AG20443 (cell line): ENCODE results near the gene TIGD1.

Experiments
- DNase-seq: peaks from one replicate; pipeline ENCODE4 v3.0.0; 2012; ENCODE audit warnings: low spot score, mixed read lengths

Gene TIGD1

GRCh38 chr2:232550354-232551249, at the start of gene TIGD1, which contains the start of gene EIF4E2:
Gene TIGD1 (minus strand): TSS chr2:232550557. CDS start chr2:232549882, 675 bp downstream.
Gene EIF4E2 (plus strand): TSS chr2:232550689. CDS start chr2:232550725, 36 bp downstream.
- peak; percentile 100 for DNase-seq

DNA sequence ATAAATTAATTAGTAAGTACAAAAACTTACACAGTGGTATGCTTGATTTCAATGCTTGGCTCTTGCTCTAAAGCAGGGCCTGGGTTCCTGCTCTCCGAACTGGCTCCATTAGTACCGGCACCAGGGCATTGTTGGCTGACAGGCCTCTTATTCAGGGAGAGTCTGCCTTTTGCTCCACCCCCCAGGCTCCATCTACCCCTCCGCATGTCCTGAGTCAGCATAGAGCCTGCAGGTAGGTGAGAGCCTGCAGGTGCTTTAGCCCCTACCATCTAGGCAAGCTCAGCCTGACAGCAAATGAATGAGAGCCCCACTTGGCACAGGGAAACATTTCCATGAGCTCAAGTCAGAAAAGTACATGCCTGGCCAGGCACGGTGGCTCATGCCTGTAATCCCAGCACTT, 47.9 kb upstream of the TIGD1 start:
- no peak for DNase-seq

- DNase-seq: no peak
Measured at GRCh38 chr2:232597362-232598079, 47.2 kb upstream of the TIGD1 start.

GRCh38 chr2:232593982-232594381, 43.6 kb upstream of the TIGD1 start:
- DNase-seq: no peak

DNA sequence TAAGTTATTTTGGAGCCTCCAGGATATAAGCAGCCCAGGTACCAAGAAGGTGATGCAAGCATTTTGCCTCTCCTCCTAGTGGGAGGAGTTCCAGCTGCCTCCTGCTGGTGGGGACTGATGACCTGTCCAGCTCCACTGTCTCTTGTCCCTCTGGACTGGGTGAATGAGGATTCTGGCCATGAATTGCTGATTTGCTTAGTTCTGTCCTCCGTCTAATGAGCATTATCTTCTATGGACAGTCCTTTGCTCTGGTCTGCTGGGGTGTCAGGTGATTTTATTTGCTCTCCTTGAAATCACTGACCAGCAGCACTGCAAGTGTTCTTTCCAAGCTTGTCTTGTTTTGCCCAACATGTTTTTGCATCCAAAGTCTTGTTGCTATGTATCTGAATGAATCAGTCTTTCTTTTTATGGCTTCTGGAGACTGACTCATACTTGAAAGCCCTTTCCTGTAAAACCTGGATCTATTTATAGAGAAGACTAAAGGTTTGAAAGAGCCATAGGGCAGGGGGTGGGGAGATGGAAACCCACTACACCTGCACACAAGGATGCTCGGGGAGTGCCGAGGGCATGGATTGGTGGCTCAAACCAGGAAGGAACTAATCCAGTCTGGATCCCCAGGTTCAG, 42.5 kb upstream of the TIGD1 start:
- peak; percentile 73 for DNase-seq

DNA sequence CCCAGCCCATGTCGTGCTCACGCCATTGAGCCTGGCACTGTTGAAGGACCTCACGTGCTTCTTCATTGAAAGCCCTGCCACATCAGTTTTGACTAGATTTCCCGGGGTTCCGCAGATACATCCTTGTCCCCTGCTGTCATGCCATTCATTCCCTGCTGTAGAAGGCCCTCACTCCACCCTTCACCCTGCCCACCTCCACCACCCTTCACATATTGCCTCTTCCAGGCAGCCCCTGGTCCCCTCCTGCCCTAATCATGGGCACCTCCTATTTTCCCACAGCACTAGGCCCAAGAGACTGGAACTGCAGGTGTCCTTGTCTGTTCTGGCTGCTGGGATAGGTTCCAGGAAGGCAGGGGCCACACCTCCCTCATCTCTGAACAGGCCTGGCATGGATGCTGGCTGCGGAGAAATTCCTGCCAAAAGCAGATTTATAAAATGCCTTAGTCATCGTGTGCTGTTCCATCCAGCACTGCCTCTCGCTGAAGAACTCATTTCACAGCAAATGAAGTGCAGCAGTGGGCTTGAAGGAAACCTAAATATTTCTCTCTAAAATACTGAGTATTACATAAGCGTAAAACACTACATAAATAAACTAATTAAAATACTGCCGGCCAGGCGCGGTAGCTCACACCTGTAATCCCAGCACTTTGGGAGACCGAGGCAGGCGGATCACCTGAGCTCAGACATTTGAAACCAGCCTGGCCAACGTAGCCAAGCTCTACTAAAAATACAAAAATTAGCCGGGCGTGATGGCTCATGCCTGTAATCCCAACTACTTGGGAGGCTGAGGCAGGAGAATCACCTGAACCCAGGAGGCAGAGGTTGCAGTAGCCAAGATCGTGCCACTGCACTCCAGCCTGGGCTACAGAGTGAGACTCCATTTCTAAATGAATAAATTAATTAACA, 38.6 kb upstream of the TIGD1 start:
- DNase-seq: peak; percentile 92

- no peak for DNase-seq
Measured at GRCh38 chr2:232588031-232588430, 37.7 kb upstream of the TIGD1 start.

- DNase-seq: no peak
Measured at GRCh38 chr2:232587512-232587911, 37.2 kb upstream of the TIGD1 start.

DNA sequence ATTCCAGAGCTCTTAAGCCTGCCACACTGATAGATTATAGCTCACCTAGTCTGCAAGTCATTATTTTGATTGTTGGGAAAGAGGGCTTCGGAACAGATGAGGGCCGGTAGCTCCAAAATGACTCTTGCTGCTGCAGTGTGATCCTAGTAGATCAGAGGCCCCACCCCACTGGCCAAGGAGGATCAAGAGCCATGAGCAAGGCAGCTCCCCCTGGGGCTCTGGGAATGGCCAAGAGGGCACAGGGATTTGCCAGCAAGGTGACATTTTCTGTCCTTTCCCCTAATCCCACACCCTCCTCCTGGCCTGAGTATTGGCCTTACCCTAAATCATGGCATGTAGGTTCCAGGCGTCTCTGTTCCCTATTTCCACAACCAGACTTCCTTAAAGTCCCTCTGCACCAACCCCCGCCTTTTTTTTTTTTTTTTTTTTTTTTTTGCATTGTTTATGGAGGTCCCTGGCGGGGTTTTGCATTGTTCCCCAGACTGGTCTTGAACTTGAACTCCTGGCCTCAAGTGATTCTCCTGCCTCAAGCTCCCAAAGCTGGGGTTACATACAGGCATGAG, 36.7 kb upstream of the TIGD1 start:
- DNase-seq: no peak

DNA sequence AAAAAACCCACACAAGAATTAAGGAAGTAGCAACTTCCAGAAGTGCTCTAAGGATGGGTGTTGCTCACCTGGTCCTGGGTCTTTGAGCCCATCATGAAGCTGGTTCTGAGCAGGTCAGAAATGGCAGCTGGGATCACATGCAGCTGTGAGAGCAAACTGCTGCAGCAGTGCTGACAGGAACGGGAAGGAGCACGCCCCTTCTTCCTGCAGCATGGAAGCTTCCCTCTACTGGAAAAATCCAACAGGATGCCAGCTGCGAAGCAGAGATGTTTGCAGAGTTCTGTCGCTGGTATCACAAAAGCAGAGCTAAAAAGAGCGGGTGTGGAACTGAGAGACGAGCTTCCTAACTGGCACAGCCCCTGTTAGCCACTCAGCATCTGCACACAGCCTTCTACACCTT, 33.9 kb upstream of the TIGD1 start:
- no peak for DNase-seq

- DNase-seq: no peak
Measured at GRCh38 chr2:232581725-232582124, 31.4 kb upstream of the TIGD1 start.

DNA sequence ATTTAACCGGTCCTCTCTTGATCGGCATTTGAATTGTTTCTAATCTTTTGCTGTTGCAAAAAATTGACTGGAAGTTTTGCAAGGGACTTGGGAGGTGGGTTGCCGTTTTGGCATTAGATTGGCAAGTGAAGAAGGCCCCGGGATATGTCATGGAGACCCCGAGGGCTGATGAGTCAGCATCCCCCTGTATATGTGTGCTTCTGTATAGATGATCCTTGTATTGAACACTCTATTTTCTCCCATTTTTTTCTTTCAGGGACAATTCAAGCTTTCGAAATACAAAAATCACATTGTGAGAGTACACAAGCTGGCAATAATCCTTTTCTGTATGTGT, 30.3 kb upstream of the TIGD1 start:
- DNase-seq: no peak

DNA sequence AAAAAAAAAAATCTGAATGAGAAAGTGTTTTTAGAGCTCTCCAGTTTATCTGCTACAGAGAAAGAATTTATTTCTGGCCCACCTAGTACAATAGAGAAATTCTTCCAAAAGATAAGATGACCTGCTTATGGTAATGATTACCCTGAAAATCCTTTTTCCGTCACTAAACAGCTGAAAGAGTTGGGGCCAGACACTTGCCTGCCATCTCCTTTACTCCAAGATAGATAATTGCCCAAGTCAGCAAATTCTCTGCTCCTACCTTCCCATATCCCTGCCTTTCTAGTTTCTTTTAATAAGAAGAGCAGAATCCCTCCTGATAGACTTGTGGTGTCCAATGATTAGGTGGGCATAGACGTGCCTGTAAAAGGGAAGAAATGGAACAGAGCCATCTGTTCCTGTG, 28.3 kb upstream of the TIGD1 start:
- DNase-seq: no peak

DNA sequence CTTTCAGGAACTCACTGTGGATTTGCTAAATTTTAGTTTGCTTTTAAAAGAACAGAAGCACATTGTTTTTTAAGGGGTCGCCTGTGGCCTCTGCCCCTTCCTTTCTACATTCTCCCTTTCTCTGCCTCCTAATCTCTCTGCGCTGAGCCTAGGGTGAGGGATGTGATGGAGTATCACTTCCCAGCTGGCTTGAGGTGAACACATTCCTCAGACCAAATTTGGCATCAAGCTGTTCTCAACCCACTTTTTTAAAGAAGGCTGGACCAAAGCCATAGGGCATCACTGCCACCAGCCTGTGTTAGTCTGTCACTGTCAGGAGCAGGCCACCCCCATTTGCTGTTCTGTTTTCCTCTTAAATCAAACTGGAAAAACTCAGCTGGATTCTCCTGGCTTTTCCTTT, 27.5 kb upstream of the TIGD1 start:
- no peak for DNase-seq

- DNase-seq: peak; percentile 26
Measured at GRCh38 chr2:232576995-232577394, 26.6 kb upstream of the TIGD1 start.

GRCh38 chr2:232575404-232575746, 25.0 kb upstream of the TIGD1 start:
- no peak for DNase-seq

DNA sequence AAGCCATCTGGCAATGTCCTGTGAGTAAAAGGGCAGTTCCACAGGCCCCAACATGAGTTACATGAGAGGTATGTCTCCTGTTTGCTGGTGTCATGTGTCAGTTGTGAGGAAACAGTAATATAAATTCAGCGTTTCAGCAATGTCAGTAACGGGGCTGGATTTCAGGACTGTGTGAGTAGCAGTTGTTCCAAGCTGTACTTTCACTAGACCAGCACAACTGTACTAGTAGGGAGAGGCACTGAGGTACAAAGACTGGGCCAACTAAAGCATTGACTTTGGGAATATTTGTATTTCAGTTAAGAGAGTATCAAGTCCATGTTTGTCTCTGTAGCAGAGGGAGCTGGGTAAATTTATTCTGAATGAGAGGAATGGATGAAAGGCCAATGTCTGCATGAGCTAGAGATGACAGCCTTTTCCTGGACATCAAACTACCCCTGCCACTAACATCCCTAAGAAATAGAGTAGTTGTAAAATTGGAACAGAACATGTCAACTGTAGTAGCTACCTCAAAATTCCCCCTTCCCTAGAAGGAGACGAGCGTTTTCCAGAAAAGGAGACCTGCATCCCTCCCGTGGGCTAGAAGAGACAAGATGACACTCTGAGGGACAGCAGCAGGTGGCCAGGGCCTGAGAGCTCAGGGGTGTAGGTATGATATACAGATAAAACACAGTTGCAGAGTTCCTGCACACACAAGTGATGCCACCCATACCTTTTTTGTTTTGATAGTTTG, 24.5 kb upstream of the TIGD1 start:
- no peak for DNase-seq

DNA sequence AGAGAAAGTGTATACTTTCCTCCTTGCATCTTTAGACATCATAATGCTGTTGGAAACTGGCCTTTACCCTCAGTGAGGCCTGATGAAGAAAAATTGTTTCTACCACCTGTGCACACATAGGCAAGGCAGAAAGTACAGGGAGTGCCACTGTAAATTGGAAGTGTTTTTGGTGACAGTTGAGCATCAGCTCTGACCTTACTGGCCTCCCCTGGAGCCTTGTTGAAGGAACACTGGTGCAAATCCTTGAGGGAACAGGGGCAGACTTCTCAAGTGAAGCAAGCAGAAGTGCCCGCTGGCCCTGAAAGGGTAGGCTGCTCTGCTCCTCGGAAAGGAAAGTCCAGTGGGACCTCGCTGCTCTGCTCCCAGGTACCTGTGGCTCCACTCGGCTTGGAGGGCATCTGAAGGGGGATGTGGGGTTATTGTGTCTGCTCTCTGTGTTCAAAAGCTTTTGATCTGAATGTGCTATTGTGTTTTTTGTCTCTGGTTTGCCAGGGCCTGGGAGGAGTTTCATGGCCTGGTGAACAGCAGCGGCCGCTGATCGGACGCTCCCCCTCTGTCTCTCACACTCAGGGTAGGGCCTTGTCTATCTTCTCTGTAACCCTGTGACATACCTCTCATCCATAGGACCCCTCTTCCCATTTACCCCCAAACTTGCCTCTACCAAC, 23.5 kb upstream of the TIGD1 start:
- no peak for DNase-seq

DNA sequence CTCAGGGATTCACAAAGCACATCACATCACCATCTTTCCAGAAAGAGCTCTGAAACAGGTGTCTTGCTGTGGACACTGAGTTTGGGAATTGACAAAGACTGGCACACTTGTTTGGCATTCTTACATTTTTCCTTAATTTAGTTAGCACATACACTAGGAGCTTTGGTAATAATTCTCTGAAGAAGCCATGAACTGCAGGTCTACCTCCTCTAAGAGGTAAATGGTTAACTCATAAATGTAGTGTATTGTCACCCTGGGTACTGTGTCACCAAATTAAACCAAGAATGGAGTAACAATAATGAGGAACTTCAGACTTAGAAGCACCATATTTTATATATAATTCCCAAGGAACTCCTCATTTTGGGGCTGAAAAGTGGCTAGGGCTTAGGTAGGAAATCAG, 22.7 kb upstream of the TIGD1 start:
- DNase-seq: no peak

GRCh38 chr2:232571026-232571474, 20.7 kb upstream of the TIGD1 start:
- DNase-seq: no peak
